Measurements from ENCODE around the gene SORD.
A peak's percentile ranks its signal among the peaks of the same experiment; 100 is the strongest.

SORD gene

DNA sequence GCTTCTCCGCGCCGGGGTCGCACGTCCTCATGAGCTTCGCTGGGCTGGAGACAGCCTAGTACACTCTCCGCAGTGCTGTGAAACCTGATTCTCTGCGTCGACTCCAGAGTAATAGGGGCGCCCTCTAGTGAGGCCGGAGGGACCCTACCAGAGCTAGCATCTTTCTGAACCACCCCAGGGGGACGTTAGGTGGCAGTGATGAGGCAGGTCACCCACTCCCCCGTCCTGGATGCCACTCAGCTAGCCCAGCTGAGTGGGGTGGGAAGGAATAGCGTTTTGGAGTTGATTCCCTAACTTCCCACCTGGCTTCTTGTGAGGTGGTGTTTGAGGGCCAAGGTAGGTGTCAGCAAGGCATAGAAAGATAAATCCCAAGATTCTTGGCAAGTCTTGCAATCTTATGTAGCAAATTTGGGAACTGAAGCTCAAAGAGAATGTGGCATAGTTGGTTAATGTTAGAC, 95.2 kb downstream of the SORD start:
- DNase-seq: peak; percentile 81

DNA sequence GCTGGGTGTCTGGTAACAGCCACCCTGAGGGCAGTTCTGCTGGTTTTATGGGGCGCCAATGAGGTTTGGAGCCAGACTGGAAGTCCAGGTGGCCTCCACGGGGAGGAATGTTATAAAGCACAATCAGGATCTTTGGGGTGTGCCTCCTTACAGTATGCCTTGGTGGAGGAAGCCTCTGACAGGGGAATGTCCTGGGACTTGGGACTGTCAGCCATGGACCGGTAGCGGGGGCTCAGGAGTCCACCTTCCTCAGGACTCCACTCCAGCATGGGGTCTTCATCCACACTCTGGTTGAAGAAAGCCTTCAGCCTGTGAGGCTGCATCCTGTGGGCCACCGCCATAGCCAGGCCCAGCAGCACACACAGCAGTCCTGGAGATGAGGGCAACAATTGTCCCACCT, 96.0 kb downstream of the SORD start:
- no peak for DNase-seq

DNA sequence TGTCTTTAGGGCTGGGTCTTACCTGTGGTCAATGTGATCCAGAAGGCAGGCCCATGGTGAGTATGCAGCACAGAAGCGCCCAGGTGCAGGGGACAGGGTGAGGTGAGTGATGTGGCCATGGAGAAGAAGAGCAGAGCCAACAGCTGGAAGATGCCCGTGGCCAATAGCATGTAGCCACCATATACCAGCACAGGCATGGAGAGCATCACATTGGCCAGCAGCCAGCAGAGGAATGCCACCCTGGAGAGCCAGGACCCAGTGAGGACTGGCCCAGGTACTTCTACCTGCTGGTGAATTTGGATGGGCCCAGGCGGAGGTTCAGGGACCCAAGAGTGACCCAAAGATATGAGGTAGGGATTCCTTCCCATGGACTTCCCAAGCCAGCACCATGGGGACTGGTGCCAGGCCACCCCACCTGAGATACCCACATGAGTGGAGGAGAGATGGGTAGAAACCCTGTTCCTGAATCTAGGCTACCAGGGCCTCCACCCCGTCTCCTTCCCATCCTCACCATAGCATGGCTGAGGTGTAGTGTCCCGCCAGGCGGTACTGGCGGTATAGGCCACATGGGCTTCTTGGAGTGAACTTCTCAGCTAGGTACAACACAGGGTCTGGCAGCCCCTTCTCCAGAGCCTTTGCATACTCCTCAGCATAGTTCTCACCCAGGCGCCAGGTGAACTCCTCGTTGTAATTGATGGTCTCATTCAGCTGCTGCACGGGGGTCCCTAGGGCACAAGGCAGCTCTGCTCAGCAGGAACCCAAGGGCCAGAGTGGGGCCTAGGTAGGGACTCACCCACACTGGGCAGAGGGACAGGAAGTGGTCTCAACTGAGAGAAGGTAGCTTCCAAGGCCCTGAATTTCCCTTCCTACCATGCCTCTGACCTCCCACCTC, 97.3 kb downstream of the SORD start:
- DNase-seq: no peak

DNA sequence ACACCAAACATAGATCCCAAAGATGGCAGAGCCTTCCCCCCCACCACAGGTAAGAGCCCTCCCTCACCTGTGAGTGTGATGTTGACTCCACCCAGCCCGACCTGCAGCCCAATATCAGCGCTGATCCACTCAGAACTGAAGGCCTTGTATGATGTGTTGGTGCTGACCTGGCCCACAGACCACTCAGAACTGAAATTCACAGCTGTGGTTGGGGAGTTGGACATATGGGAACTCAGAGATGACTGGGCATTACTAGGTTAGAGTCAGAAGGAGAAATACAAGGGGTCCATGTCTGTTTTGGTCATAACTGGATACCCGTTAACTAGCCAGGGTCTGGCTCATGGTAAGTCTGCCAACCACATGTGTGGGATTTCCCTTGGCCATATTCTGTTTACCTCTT, 98.0 kb downstream of the SORD start:
- no peak for DNase-seq

DNA sequence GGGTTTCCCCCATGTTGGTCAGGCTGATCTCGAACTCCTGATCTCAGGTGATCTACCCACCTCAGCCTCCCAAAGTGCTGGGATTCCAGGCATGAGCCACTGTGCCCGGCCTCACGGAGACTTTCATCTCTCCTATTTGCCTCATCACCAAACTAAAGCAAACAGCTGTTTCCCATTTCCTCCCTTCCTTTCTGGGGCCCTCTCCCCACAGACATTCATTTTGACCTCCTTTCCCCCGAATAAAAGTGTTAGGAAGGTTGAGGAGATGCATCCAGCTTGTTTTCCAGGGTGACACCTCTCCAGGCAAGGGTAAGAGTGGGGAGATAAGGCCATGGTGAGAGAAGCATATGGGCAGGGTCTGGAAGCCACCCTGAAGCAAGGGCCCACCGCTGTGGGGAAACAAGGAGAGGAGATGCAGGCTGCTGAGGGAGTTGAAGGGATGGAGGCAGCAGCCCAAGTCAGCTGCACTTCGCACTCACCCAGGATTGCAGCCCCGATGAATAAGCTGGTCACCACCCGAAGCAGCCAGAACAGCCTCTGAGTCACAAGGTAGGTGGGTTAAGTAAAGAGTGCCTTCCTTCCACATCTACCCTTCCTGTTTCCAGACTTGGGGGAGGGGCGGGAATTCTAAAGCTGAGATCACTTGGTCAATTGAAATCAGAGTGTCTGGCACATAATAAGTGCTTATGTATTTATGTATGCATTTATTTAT, 98.9 kb downstream of the SORD start:
- no peak for DNase-seq

DNA sequence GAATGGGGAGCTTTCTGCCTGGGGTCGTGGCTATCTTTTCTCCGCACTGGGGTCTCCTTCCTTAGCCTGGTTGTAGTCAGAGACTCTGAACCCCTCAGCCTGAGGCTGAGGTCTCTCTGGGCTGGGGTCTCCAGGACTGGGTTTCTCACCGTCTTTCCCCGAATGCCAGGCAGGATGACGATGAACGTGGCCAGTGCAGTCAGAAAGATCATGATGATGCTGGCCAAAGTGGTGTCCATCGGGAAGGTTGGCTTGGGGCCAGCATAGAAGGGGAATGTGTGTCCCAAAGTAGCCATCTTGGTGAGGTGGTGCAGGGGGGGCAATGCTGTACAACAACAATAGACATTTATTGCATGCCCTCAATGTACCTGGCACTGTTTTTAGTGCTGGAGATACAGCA, 99.7 kb downstream of the SORD start:
- DNase-seq: no peak

DNA sequence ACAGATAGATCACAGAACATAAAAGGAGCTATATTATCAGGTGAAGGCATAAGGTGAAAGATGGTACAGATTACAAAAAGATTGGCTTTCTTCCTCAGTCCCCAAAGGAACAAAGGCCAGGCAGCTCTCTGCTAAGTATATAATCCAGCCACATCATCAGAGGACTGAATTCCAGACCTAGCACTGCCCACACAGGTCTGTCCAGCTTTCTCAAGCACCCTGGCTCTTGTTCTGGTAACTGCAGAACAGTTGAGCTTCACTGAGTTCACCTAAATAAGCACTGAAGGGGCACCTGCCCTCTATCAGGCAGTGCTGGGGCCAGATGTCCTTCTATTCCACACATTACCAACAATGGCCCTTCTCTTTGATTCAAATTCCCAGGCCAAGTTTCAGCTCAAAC, 100.4 kb downstream of the SORD start:
- no peak for DNase-seq

DNA sequence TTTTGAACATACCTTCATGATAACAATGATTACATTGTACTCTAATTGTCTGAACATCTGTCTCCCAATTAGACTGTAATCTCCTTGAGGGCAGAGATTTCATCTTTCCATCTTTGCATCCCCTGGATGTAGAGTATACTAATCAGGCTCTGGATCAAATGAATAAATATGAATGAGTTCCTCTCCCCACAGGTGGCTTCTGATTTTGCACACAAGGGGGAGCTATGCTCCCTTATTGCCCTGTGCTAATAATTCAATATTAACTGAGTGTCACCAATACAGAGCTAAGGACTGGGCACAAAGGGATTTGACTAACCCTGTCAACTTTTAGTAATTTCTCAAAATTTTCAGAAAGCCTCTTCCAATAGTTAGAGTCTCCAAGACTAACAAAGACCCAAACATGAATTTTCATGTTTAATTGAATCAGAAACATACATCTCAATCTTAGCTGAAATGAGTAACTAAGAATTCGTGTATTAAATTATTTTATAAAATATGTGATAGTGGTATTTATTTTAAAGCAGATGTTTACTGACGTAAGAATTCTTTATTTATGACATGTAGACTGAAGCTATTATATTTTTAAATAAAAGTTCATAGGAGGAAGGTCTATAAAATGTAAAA, 103.7 kb downstream of the SORD start:
- peak; percentile 47 for DNase-seq
